HepG2 (cell line): ENCODE results near the gene HSP90AB1. TPM values are rescaled to one million over a fixed set of nuclear protein-coding genes. Genes with fewer than 3 reads are reported as not detected.

Experiments used
- ARID2 ChIP-seq: sonication (generic); formaldehyde crosslinking; IDR thresholded peaks from 2 replicates; pipeline ENCODE4 v1.8.1; 2022; ENCODE audit warnings: mild to moderate bottlenecking, missing genetic modification reagents, borderline replicate concordance
- CEBPB ChIP-seq: IDR thresholded peaks from 2 replicates; pipeline ENCODE4 v1.6.1; 2011; ENCODE audit warnings: low read depth, low read length, improper control_type of control experiment, borderline replicate concordance
- HOXA5 ChIP-seq: sonication (generic); formaldehyde crosslinking; IDR thresholded peaks from 2 replicates; pipeline ENCODE4 v1.4.0; 2020; ENCODE audit warnings: missing genetic modification reagents
- KLF13 ChIP-seq: sonication (generic); formaldehyde crosslinking; IDR thresholded peaks from 2 replicates; pipeline ENCODE4 v1.4.0; 2020; ENCODE audit warnings: mild to moderate bottlenecking, missing genetic modification reagents
- MAFK ChIP-seq, 2 experiments: IDR thresholded peaks in 1 of 2; conservative IDR thresholded peaks in 1 of 2; 2 replicates each; pipeline ENCODE4 v1.6.1; 2011; ENCODE audit warnings: improper control_type of control experiment in 2 of 2, low read length in 2 of 2
- NFE2L1 ChIP-seq: sonication (generic); formaldehyde crosslinking; IDR thresholded peaks from 2 replicates; pipeline ENCODE4 v1.4.0; 2020; ENCODE audit warnings: missing genetic modification reagents, mild to moderate bottlenecking, borderline replicate concordance
- NFIB ChIP-seq: sonication (generic); formaldehyde crosslinking; IDR thresholded peaks from 2 replicates; pipeline ENCODE4 v1.9.0; 2021; ENCODE audit warnings: missing genetic modification reagents, mild to moderate bottlenecking, borderline replicate concordance
- ZNF775 ChIP-seq: sonication (generic); formaldehyde crosslinking; IDR thresholded peaks from 2 replicates; pipeline ENCODE4 v1.4.0; 2020; ENCODE audit warnings: missing genetic modification reagents, mild to moderate bottlenecking, moderate library complexity, borderline replicate concordance
- polyA plus RNA-seq, 8 experiments: library from polyadenylated mRNA; depleted of rRNA in 3 of 8; stranded (reverse) in 7 of 8; unstranded in 1 of 8; fragments of >200 nt; fragmentation: Illumina TruSeq in 4 of 8; extraction: Trizol in 4 of 8; gene quantifications; 2 replicates each; pipeline versions ENCODE4 v1.2.1 to v1.2.3, GENCODE V29; 2011 to 2016; ENCODE audit warnings: low read depth in 4 of 8, missing spikeins in 1 of 8, mixed read lengths in 1 of 8; ENCODE audit not compliant: insufficient read depth in 1 of 8
- total RNA-seq, 5 experiments: library from RNA; depleted of rRNA; stranded (reverse); fragments of >200 nt; fragmentation: Illumina TruSeq; extraction: Trizol; gene quantifications; 2 replicates each; pipeline ENCODE4 v1.2.3, GENCODE V29; 2016; ENCODE audit warnings: low read depth in 1 of 5
- TF ChIP-seq, protein P1 (sequence below): sonication (generic); formaldehyde crosslinking; IDR thresholded peaks from 2 replicates; pipeline ENCODE4 v1.8.0; 2022; ENCODE audit warnings: mild to moderate bottlenecking, missing genetic modification reagents, moderate library complexity
- TF ChIP-seq, protein P2 (sequence below): sonication (generic); formaldehyde crosslinking; IDR thresholded peaks from 2 replicates; pipeline ENCODE4 v1.4.0; 2020; ENCODE audit warnings: missing genetic modification reagents
- TF ChIP-seq, protein P3 (sequence below): sonication (generic); formaldehyde crosslinking; IDR thresholded peaks from 2 replicates; pipeline ENCODE4 v1.5.0; 2020; ENCODE audit warnings: missing genetic modification reagents
- TF ChIP-seq, protein P4 (sequence below): sonication (generic); formaldehyde crosslinking; IDR thresholded peaks from 2 replicates; pipeline ENCODE4 v1.4.0; 2020; ENCODE audit warnings: low read depth, missing genetic modification reagents

Gene HSP90AB1
- total and polyA plus RNA-seq, 2 of the 13 experiments (the other 11 are each of a cell fraction or from before 2014, with no cell fraction given): 1,325 to 1,472 TPM

DNA sequence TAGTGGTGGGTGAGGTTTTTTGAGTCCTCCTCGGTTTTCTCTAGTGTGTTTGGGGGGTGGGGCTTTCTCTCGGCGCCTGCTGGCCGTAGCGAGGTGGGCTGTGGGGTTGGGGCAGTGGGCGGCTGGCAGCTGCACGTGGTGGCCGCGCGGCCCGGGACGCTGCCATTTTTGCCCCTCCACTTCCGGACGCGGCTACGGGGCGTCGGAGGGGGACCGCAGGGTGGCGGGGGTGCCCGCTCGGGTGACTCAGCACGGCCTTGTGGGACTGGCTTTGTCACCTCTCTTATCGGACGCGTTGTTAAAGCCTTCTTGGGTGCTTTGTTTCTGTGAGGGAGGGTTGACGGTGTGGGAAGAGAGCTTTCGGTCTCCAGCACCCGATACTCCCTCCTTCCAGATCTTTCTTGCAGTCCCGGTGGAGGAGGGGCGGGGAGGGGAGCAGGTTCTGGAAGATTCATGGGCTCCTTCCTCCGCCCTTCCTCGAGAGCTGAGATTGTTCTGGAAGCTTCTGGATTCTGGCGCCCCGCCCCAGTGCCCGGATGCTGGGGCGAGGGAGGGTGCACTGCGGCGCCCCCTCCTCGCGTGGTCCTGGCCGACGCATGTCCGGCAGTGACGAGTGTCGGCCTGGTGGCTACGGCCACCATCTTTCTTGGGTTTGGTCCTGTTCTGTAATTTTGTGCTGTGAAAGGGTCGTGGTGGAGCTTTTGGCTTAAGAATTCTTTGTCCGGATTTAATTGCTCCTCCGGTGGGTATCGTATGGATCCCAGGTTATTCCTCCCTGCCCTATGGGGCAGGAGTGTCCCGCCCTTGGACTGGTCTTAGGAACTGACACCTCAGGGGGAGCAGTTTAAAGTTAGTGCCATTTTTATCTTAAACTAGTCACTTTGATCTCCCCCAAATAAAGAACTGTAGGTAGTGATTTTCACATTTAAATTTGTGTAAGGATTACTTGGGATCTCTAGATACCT lies 719 bp downstream of the HSP90AB1 start (continued):
- TF ChIP-seq ZNF775 (CRISPR knock-in tag) (no peak), NFE2L1 (CRISPR knock-in tag) (peak; percentile 94), KLF13 (no peak), NFIB (CRISPR knock-in tag) (0 out of 2 replicates have a peak, but pooled peaks have one; percentile 75), CEBPB (no peak), HOXA5 (no peak), MAFK (conservative IDR thresholded peaks at IDR 0.05 in 1 of 2, IDR thresholded peaks at IDR 0.05 in 1 of 2; ENCODE audit: low read length in 2 of 2) (0 out of 4 replicates have a peak, but pooled peaks of 1 of the 2 experiments have one; percentile 2), ARID2 (CRISPR knock-in tag) (no peak)
- TF ChIP-seq, protein P1, sequence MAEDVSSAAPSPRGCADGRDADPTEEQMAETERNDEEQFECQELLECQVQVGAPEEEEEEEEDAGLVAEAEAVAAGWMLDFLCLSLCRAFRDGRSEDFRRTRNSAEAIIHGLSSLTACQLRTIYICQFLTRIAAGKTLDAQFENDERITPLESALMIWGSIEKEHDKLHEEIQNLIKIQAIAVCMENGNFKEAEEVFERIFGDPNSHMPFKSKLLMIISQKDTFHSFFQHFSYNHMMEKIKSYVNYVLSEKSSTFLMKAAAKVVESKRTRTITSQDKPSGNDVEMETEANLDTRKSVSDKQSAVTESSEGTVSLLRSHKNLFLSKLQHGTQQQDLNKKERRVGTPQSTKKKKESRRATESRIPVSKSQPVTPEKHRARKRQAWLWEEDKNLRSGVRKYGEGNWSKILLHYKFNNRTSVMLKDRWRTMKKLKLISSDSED (CRISPR knock-in tag): 0 out of 2 replicates have a peak, but pooled peaks have one; percentile 60
- TF ChIP-seq, protein P2, sequence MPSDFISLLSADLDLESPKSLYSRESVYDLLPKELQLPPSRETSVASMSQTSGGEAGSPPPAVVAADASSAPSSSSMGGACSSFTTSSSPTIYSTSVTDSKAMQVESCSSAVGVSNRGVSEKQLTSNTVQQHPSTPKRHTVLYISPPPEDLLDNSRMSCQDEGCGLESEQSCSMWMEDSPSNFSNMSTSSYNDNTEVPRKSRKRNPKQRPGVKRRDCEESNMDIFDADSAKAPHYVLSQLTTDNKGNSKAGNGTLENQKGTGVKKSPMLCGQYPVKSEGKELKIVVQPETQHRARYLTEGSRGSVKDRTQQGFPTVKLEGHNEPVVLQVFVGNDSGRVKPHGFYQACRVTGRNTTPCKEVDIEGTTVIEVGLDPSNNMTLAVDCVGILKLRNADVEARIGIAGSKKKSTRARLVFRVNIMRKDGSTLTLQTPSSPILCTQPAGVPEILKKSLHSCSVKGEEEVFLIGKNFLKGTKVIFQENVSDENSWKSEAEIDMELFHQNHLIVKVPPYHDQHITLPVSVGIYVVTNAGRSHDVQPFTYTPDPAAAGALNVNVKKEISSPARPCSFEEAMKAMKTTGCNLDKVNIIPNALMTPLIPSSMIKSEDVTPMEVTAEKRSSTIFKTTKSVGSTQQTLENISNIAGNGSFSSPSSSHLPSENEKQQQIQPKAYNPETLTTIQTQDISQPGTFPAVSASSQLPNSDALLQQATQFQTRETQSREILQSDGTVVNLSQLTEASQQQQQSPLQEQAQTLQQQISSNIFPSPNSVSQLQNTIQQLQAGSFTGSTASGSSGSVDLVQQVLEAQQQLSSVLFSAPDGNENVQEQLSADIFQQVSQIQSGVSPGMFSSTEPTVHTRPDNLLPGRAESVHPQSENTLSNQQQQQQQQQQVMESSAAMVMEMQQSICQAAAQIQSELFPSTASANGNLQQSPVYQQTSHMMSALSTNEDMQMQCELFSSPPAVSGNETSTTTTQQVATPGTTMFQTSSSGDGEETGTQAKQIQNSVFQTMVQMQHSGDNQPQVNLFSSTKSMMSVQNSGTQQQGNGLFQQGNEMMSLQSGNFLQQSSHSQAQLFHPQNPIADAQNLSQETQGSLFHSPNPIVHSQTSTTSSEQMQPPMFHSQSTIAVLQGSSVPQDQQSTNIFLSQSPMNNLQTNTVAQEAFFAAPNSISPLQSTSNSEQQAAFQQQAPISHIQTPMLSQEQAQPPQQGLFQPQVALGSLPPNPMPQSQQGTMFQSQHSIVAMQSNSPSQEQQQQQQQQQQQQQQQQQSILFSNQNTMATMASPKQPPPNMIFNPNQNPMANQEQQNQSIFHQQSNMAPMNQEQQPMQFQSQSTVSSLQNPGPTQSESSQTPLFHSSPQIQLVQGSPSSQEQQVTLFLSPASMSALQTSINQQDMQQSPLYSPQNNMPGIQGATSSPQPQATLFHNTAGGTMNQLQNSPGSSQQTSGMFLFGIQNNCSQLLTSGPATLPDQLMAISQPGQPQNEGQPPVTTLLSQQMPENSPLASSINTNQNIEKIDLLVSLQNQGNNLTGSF: no peak; the same call in 1 of the 2 replicates
- TF ChIP-seq, protein P3, sequence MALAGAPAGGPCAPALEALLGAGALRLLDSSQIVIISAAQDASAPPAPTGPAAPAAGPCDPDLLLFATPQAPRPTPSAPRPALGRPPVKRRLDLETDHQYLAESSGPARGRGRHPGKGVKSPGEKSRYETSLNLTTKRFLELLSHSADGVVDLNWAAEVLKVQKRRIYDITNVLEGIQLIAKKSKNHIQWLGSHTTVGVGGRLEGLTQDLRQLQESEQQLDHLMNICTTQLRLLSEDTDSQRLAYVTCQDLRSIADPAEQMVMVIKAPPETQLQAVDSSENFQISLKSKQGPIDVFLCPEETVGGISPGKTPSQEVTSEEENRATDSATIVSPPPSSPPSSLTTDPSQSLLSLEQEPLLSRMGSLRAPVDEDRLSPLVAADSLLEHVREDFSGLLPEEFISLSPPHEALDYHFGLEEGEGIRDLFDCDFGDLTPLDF (CRISPR knock-in tag): 0 out of 2 replicates have a peak, but pooled peaks have one; percentile 26
- TF ChIP-seq, protein P4, sequence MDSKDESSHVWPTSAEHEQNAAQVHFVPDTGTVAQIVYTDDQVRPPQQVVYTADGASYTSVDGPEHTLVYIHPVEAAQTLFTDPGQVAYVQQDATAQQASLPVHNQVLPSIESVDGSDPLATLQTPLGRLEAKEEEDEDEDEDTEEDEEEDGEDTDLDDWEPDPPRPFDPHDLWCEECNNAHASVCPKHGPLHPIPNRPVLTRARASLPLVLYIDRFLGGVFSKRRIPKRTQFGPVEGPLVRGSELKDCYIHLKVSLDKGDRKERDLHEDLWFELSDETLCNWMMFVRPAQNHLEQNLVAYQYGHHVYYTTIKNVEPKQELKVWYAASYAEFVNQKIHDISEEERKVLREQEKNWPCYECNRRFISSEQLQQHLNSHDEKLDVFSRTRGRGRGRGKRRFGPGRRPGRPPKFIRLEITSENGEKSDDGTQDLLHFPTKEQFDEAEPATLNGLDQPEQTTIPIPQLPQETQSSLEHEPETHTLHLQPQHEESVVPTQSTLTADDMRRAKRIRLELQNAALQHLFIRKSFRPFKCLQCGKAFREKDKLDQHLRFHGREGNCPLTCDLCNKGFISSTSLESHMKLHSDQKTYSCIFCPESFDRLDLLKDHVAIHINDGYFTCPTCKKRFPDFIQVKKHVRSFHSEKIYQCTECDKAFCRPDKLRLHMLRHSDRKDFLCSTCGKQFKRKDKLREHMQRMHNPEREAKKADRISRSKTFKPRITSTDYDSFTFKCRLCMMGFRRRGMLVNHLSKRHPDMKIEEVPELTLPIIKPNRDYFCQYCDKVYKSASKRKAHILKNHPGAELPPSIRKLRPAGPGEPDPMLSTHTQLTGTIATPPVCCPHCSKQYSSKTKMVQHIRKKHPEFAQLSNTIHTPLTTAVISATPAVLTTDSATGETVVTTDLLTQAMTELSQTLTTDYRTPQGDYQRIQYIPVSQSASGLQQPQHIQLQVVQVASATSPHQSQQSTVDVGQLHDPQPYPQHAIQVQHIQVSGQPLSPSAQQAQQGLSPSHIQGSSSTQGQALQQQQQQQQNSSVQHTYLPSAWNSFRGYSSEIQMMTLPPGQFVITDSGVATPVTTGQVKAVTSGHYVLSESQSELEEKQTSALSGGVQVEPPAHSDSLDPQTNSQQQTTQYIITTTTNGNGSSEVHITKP (CRISPR knock-in tag): peak; percentile 81
